ENCODE results near the gene ANKRD16. TPM values are rescaled to one million over a fixed set of nuclear protein-coding genes. Genes with fewer than 3 reads are reported as not detected.
A peak's percentile ranks its signal among the peaks of the same experiment; 100 is the strongest.

ANKRD16 gene
- total and polyA plus RNA-seq, 2 of the 13 experiments (the other 11 are each of a cell fraction or from before 2014, with no cell fraction given), result 8.0 to 11.4 TPM

DNA sequence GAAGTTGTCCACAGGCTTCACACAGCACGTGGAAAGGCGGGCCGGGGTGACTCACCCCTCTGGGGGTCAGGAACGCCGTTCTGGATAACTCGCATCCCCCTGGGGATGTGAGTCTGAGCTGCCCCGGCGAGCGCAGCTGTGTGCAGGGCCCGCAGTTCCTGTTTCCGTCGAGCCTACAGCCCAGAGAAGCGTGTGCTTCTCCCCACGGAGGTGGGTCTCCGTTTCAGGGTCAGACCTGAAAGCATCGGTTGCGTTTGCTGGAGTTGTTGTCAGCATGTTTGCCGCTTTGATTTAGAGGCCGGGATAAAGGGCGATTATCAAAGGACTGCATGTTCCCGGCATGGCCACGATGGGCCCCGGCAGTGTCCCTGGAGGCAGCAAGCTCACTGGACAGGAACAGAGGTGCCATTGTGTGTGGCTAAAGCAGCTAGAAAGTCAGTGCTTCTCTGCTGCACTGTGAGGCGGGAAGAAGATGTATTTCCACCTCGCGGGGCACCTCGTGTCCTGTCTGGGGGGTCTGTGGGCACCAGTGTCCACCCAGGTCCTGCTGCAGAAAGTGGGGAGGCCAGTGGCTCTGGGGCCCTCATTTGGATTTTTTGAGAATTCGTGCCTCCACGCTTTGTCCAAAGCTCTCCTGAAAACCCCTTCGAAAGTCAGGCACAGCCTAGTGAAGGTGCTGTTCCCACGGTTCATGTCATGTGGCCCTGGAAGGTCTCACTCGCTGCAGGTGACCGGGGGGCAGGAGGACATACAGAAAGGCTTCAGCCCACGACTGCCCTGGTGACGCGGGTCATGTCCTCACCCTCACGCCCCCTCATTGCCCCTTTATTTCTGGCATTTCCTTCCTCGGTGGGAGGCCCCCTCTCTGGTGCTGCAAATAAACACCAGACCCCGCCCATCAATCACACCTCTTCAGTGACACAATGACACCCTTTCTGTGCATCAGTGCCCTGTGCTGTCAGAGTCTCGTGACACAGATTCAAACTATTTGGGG lies 49.1 kb downstream of the ANKRD16 start (continued):
- TF ChIP-seq, protein P1, sequence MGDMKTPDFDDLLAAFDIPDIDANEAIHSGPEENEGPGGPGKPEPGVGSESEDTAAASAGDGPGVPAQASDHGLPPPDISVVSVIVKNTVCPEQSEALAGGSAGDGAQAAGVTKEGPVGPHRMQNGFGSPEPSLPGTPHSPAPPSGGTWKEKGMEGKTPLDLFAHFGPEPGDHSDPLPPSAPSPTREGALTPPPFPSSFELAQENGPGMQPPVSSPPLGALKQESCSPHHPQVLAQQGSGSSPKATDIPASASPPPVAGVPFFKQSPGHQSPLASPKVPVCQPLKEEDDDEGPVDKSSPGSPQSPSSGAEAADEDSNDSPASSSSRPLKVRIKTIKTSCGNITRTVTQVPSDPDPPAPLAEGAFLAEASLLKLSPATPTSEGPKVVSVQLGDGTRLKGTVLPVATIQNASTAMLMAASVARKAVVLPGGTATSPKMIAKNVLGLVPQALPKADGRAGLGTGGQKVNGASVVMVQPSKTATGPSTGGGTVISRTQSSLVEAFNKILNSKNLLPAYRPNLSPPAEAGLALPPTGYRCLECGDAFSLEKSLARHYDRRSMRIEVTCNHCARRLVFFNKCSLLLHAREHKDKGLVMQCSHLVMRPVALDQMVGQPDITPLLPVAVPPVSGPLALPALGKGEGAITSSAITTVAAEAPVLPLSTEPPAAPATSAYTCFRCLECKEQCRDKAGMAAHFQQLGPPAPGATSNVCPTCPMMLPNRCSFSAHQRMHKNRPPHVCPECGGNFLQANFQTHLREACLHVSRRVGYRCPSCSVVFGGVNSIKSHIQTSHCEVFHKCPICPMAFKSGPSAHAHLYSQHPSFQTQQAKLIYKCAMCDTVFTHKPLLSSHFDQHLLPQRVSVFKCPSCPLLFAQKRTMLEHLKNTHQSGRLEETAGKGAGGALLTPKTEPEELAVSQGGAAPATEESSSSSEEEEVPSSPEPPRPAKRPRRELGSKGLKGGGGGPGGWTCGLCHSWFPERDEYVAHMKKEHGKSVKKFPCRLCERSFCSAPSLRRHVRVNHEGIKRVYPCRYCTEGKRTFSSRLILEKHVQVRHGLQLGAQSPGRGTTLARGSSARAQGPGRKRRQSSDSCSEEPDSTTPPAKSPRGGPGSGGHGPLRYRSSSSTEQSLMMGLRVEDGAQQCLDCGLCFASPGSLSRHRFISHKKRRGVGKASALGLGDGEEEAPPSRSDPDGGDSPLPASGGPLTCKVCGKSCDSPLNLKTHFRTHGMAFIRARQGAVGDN (CRISPR knock-in tag; IDR thresholded peaks at IDR 0.05), result peak; percentile 97
- peak; percentile 68 for TF ChIP-seq FOSL2 (CRISPR knock-in tag; IDR thresholded peaks at IDR 0.05)
- TF ChIP-seq YY1 (IDR thresholded peaks at IDR 0.05; ENCODE audit: insufficient read depth, insufficient replicate concordance, low read depth, low read length), result peak; percentile 20
- TF ChIP-seq ZBTB3 (CRISPR knock-in tag; IDR thresholded peaks at IDR 0.05; ENCODE audit: borderline replicate concordance, low read depth), result no peak; the same call in 1 of the 2 replicates
- TF ChIP-seq ZNF101 (CRISPR knock-in tag; IDR thresholded peaks at IDR 0.05; ENCODE audit: borderline replicate concordance, low read depth), result no peak
- TF ChIP-seq ZNF530 (CRISPR knock-in tag; IDR thresholded peaks at IDR 0.05; ENCODE audit: low read depth), result 0 out of 2 replicates have a peak, but pooled peaks have one; percentile 3
- peak; percentile 44; the same call in 1 of the 2 replicates for TF ChIP-seq ETV5 (CRISPR knock-in tag; IDR thresholded peaks at IDR 0.05; ENCODE audit: borderline replicate concordance)
- TF ChIP-seq NFIB (CRISPR knock-in tag; IDR thresholded peaks at IDR 0.05; ENCODE audit: borderline replicate concordance), result 0 out of 2 replicates have a peak, but pooled peaks have one; percentile 22
- TF ChIP-seq ARID2 (CRISPR knock-in tag; IDR thresholded peaks at IDR 0.05; ENCODE audit: borderline replicate concordance), result 0 out of 2 replicates have a peak, but pooled peaks have one; percentile 66
- TF ChIP-seq POLR2AphosphoS5 (IDR thresholded peaks at IDR 0.05; ENCODE audit: low read depth, low read length), result 0 out of 2 replicates have a peak, but pooled peaks have one; percentile 22
- TF ChIP-seq PAXIP1 (CRISPR knock-in tag; conservative IDR thresholded peaks at IDR 0.05), result peak; percentile 42; the same call in 1 of the 2 replicates
- no peak for TF ChIP-seq NR2F2 (IDR thresholded peaks at IDR 0.05; ENCODE audit: borderline replicate concordance, low read depth)
- TF ChIP-seq ZNF335 (CRISPR knock-in tag; IDR thresholded peaks at IDR 0.05), result 0 out of 2 replicates have a peak, but pooled peaks have one; percentile 22
- peak; percentile 73 for TF ChIP-seq ASH2L (IDR thresholded peaks at IDR 0.05; ENCODE audit: insufficient read length, low read depth, low read length)
- no peak for TF ChIP-seq HMGA1 (CRISPR knock-in tag; conservative IDR thresholded peaks at IDR 0.05)
- peak; percentile 24; the same call in 1 of the 2 replicates for TF ChIP-seq MYC (CRISPR knock-in tag; IDR thresholded peaks at IDR 0.05; ENCODE audit: borderline replicate concordance)
- no peak for TF ChIP-seq HOXA7 (CRISPR knock-in tag; IDR thresholded peaks at IDR 0.05)
